IgD-negative memory B cell (primary cell): ENCODE results near the gene HUNK. TPM values are rescaled to one million over a fixed set of nuclear protein-coding genes. Genes with fewer than 3 reads are reported as not detected.

Source experiments
- H3K27ac Mint-ChIP-seq, 3 donors: one replicate each; pipeline ENCODE4 v1.8.0; 2020 to 2022; ENCODE audit warnings: mild to moderate bottlenecking in 3 of 3, mixed read lengths in 3 of 3, moderate library complexity in 1 of 3
- H3K27me3 Mint-ChIP-seq: one replicate; pipeline ENCODE4 v1.8.0; 2021; ENCODE audit warnings: mixed read lengths
- H3K36me3 Mint-ChIP-seq: one replicate; pipeline ENCODE4 v1.8.0; 2020; ENCODE audit warnings: mild to moderate bottlenecking, mixed read lengths
- H3K4me1 Mint-ChIP-seq, 3 donors: one replicate each; pipeline ENCODE4 v1.8.0; 2020 to 2022; ENCODE audit warnings: mixed read lengths in 3 of 3, mild to moderate bottlenecking in 1 of 3
- H3K4me3 Mint-ChIP-seq, 4 donors: one replicate each; pipeline ENCODE4 v1.8.0; 2020 to 2022; ENCODE audit warnings: mild to moderate bottlenecking in 4 of 4, mixed read lengths in 4 of 4, moderate library complexity in 3 of 4
- H3K9me3 Mint-ChIP-seq, 3 donors: one replicate each; pipeline ENCODE4 v1.8.0; 2020 to 2021; ENCODE audit warnings: mixed read lengths in 3 of 3, mild to moderate bottlenecking in 1 of 3
- polyA plus RNA-seq: library from polyadenylated mRNA; unstranded; fragments of 300-500 nt; fragmentation: Illumina TruSeq; gene quantifications from one replicate; pipeline ENCODE4 v1.2.3, GENCODE V29; 2021

The HUNK gene
- polyA plus RNA-seq, 1 donor from 2014 or later: not detected

DNA sequence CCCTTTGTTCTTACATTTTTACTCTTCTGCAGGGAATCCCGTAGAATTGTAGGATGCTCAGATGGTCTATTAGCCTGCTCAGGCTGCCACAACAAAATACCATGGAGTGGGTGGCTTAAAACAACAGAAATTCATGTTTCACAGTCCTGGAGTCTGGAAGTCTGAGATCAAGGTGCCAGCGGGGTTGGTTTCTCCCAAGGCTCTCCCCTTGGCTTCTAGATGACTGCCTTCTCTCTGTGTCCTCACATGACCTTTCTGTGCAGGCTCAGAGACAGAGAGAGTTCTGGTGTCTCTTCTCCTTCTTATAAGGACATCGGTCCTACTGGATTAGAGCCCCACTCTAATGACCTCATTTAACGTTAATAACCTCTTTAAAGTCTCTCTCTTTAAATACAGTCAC is 41.7 kb downstream of the HUNK start:
- Mint-ChIP-seq H3K4me1 (no peaks in the 10 kb centered on the region), H3K36me3 (no peaks in the 10 kb centered on the region), H3K27ac (no peak overlapping the region), H3K27me3 (peaks cover 8% of the 10 kb centered on the region), H3K9me3 (no peaks in the 10 kb centered on the region), H3K4me3 (no peak overlapping the region)

DNA sequence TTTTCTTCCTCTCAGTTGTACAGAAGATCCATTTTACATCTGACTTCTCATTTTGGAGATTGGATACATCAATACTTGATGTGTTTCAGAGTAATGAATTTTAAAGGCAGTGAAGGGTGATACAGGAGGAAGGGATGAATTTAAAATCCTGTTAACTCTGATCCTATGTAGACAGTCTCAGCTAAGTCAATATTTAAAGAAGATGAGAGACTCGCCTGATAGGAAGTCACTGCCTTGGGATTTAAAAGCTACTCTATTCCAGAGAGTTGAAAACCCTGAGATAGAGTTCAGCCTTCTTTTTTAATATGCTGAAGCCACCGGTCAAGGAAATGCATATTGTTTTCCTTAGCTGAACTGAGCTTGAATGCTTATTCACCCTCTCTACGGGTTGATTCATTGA is 42.7 kb downstream of the HUNK start:
- Mint-ChIP-seq H3K27me3 (peaks cover 6% of the 10 kb centered on the region), H3K36me3 (no peaks in the 10 kb centered on the region), H3K4me1 (no peaks in the 10 kb centered on the region), H3K4me3 (no peak overlapping the region), H3K27ac (no peak overlapping the region), H3K9me3 (no peaks in the 10 kb centered on the region)

DNA sequence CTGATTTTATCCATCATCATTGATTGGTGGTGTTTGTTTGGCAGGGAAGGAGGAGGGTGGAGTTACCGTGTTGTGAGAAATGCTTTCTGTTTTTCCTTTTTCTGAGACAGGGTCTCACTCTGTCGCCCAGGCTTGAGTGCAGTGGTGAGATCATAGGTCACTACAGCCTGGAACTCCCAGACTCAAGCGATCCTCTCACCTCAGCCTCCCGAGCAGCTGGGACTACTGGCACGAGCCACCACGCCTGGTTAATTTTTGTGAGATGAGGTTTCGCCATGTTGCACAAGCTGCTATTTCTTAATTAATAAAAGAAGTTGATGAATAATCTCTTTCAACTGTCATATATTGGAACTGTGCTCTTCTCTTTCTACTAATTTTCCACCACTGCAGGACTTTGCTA is 44.3 kb downstream of the HUNK start:
- Mint-ChIP-seq H3K36me3 (no peaks in the 10 kb centered on the region), H3K27me3 (no peaks in the 10 kb centered on the region), H3K4me1 (no peaks in the 10 kb centered on the region), H3K27ac (no peak overlapping the region), H3K9me3 (no peaks in the 10 kb centered on the region), H3K4me3 (no peak overlapping the region)

DNA sequence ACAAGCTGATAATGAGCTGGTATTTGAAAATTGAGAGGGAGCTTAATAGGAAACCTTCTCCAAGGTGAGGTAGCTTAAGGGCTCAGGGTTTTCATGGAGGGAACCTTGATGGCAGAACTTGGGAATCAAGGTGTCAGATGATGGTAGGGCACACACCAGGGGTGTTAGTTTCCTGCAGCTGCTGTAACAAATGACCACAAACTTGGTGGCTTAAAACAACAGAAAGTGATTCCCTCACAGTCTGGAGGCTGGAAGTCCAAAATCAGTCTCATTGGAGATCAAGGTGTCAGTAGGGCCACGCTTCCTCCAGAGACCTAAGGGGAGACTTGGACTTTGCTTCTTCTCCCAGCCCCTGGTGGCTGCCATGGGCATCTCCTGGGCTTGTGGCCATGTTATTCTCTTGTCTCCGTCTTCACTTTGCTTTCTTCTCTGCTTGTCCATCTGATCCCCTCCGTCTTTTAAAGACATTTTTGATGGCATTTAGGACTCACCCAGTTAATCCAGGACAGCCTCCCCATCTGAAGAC is 45.5 kb downstream of the HUNK start:
- peaks cover 2% of the 10 kb centered on the region for H3K36me3 Mint-ChIP-seq
- H3K9me3 Mint-ChIP-seq: peaks cover 0 to 2% (median 0%) of the 10 kb centered on the region in 3 donors
- H3K4me1 Mint-ChIP-seq: no peaks in the 10 kb centered on the region
- H3K4me3 Mint-ChIP-seq: no peak overlapping the region
- no peaks in the 10 kb centered on the region for H3K27me3 Mint-ChIP-seq
- no peak overlapping the region for H3K27ac Mint-ChIP-seq

- peaks cover 0 to 2% (median 0%) of the 10 kb centered on the region in 3 donors for H3K9me3 Mint-ChIP-seq
- peaks cover 2% of the 10 kb centered on the region for H3K36me3 Mint-ChIP-seq
- no peaks in the 10 kb centered on the region for H3K4me1 Mint-ChIP-seq
- H3K27me3 Mint-ChIP-seq: no peaks in the 10 kb centered on the region
- H3K27ac Mint-ChIP-seq: no peak overlapping the region
- no peak overlapping the region for H3K4me3 Mint-ChIP-seq
These were observed 47.5 kb downstream of the HUNK start for GRCh38 chr21:31920275-31920674.

DNA sequence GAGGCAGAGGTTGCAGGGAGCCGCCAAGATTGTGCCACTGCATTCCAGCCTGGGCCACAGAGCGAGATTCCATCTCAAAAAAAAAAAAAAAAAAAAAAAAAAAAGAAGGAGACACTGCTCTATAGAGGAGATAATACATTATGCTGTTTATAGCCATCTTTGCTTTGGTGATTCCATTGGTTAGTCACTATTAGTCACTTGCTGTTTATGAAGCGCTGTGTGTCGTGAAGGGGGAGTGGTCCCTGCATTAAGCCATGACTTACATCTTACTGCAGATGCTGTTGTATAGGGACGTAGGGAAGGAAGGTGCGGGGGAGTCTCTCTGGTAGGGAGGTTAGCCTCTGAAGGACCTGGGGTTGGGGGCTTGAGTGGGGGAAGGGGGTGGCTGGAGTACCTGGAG is 48.3 kb downstream of the HUNK start:
- Mint-ChIP-seq H3K4me1 (no peaks in the 10 kb centered on the region), H3K27me3 (no peaks in the 10 kb centered on the region), H3K27ac (no peak overlapping the region)

DNA sequence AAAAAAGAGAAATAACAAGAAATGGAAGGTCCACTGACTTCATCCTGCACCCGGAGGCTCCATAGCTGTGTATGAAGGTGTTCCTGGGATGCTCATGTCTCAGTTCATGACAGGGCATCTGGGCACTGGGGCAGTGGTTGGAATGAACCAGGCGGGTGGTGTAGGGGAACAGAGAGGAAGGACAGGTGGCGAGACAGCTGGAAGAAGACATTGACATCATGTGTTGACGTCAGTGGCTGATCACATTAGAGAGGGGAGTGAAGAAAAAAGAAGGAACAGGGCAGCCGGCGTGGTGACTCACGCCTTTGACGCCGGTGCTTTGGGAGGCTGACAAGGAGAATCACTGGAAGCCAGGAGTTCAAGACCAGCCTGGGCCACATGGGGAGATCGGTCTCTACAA is 50.1 kb downstream of the HUNK start:
- H3K36me3 Mint-ChIP-seq: peaks cover 2% of the 10 kb centered on the region
- peaks cover 0 to 5% (median 4%) of the 10 kb centered on the region in 3 donors for H3K9me3 Mint-ChIP-seq
- no peak overlapping the region for H3K27ac Mint-ChIP-seq
- no peak overlapping the region for H3K4me3 Mint-ChIP-seq
- no peaks in the 10 kb centered on the region for H3K27me3 Mint-ChIP-seq
- no peaks in the 10 kb centered on the region for H3K4me1 Mint-ChIP-seq

More for the DNA sequence above, 48.3 kb downstream of the HUNK start:
- Mint-ChIP-seq H3K36me3 (peaks cover 2% of the 10 kb centered on the region), H3K9me3 (peaks cover 0 to 2% (median 0%) of the 10 kb centered on the region in 3 donors), H3K4me3 (no peak overlapping the region)

DNA sequence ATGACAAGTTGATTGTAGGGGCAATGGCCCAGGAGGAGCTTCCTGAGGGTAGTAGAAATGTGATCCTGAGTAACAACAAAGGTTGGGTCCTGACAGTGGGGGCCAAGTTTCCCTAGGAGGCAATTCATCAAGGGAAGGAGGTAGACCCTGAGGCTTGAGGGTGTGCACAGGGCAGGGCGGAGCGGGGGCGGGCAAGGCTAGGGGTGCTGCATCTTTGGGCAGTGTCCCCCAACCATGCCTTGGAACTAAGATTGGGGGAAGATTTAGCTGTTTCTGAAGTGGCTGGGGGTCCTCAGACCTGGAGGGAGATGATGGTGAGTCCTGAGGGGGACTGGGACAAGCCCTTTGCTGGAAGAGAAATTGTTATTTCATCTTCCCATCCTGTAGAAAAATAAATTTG is 50.9 kb downstream of the HUNK start:
- peaks cover 2% of the 10 kb centered on the region for H3K36me3 Mint-ChIP-seq
- no peak overlapping the region for H3K4me3 Mint-ChIP-seq
- H3K27ac Mint-ChIP-seq: no peak overlapping the region
- no peaks in the 10 kb centered on the region for H3K4me1 Mint-ChIP-seq
- peaks cover 0 to 5% (median 4%) of the 10 kb centered on the region in 3 donors for H3K9me3 Mint-ChIP-seq
- no peaks in the 10 kb centered on the region for H3K27me3 Mint-ChIP-seq

DNA sequence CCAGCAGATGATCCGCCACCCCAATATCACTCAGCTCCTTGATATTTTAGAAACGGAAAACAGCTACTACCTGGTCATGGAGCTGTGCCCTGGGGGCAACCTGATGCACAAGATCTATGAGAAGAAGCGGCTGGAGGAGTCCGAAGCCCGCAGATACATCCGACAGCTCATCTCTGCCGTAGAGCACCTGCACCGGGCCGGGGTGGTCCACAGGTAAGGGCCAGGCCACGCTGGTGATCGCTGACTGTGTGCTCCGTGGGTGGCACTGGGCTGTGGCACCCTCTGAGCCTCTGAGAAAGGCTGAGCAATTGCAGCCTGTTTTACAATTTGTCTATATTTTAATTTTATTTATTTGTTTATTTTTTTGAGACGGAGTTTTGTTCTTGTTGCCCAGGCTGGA is 51.7 kb downstream of the HUNK start:
- Mint-ChIP-seq H3K4me3 (no peak overlapping the region), H3K27ac (no peak overlapping the region), H3K36me3 (peaks cover 2% of the 10 kb centered on the region)

GRCh38 chr21:31926498-31926897 is 53.7 kb downstream of the HUNK start:
- H3K27me3 Mint-ChIP-seq: no peaks in the 10 kb centered on the region

More for the DNA sequence above, 51.7 kb downstream of the HUNK start:
- Mint-ChIP-seq H3K9me3 (peaks cover 0 to 5% (median 4%) of the 10 kb centered on the region in 3 donors), H3K4me1 (no peaks in the 10 kb centered on the region), H3K27me3 (no peaks in the 10 kb centered on the region)

GRCh38 chr21:31927689-31928353 is 55.0 kb downstream of the HUNK start:
- Mint-ChIP-seq H3K36me3 (peaks cover 2% of the 10 kb centered on the region), H3K4me1 (no peaks in the 10 kb centered on the region), H3K27ac (no peak overlapping the region), H3K4me3 (no peak overlapping the region), H3K27me3 (peaks cover 8% of the 10 kb centered on the region), H3K9me3 (peaks cover 0 to 6% (median 4%) of the 10 kb centered on the region in 3 donors)

More at GRCh38 chr21:31926498-31926897, 53.7 kb downstream of the HUNK start:
- peaks cover 0 to 5% (median 4%) of the 10 kb centered on the region in 3 donors for H3K9me3 Mint-ChIP-seq
- H3K4me3 Mint-ChIP-seq: no peak overlapping the region
- H3K36me3 Mint-ChIP-seq: peaks cover 2% of the 10 kb centered on the region
- H3K4me1 Mint-ChIP-seq: no peaks in the 10 kb centered on the region
- H3K27ac Mint-ChIP-seq: no peak overlapping the region

GRCh38 chr21:31928656-31929055 is 55.8 kb downstream of the HUNK start:
- no peaks in the 10 kb centered on the region for H3K4me1 Mint-ChIP-seq
- peaks cover 0 to 6% (median 4%) of the 10 kb centered on the region in 3 donors for H3K9me3 Mint-ChIP-seq
- peaks cover 8% of the 10 kb centered on the region for H3K27me3 Mint-ChIP-seq
- no peaks in the 10 kb centered on the region for H3K36me3 Mint-ChIP-seq
- no peak overlapping the region for H3K27ac Mint-ChIP-seq
- H3K4me3 Mint-ChIP-seq: no peak overlapping the region

DNA sequence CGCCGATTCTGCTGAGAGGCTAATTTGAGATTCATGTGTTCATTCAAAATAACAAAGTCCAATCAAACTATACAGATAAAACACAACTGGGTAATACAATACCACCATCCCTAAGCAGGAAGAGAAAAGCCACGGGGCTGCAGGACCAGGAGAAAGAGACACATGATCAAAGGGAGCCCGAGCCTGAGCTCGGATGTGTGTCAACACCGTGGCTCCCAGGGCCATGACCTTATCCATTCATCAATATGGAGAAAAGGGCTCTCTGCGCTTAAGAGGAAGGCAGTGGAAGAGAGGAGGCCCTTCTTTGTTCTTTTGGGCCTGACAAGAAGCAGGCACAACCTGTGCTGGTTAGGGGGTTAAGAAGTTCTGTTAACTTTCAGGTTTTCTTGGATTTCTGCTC is 56.7 kb downstream of the HUNK start:
- peaks cover 11% of the 10 kb centered on the region for H3K27me3 Mint-ChIP-seq
- peaks cover 0 to 6% (median 4%) of the 10 kb centered on the region in 3 donors for H3K9me3 Mint-ChIP-seq
- H3K4me3 Mint-ChIP-seq: no peak overlapping the region
- H3K36me3 Mint-ChIP-seq: no peaks in the 10 kb centered on the region
- H3K4me1 Mint-ChIP-seq: no peaks in the 10 kb centered on the region
- no peak overlapping the region for H3K27ac Mint-ChIP-seq

DNA sequence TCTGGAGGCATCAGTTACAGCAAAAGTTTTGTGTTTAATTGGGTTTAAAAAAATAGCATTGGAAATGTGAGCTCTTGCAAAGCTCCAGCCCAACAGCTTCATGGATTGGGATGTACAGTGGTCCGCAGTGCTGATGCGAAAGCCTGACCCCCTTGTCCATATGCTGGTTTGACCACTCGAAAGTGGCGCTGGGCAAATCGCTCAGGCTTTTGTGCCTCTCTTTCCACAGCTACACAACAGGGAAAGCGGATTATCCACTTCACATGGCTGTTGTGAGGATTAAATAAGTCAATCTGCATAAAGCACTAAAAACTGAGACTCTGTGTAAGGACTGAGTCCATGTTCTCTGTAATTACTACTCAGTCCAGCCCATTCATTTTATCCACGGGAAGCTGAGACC is 57.2 kb downstream of the HUNK start:
- H3K4me3 Mint-ChIP-seq: no peak overlapping the region
- H3K36me3 Mint-ChIP-seq: no peaks in the 10 kb centered on the region
- no peak overlapping the region for H3K27ac Mint-ChIP-seq
- H3K9me3 Mint-ChIP-seq: peaks cover 0 to 6% (median 4%) of the 10 kb centered on the region in 3 donors
- H3K27me3 Mint-ChIP-seq: peaks cover 11% of the 10 kb centered on the region
- no peaks in the 10 kb centered on the region for H3K4me1 Mint-ChIP-seq

DNA sequence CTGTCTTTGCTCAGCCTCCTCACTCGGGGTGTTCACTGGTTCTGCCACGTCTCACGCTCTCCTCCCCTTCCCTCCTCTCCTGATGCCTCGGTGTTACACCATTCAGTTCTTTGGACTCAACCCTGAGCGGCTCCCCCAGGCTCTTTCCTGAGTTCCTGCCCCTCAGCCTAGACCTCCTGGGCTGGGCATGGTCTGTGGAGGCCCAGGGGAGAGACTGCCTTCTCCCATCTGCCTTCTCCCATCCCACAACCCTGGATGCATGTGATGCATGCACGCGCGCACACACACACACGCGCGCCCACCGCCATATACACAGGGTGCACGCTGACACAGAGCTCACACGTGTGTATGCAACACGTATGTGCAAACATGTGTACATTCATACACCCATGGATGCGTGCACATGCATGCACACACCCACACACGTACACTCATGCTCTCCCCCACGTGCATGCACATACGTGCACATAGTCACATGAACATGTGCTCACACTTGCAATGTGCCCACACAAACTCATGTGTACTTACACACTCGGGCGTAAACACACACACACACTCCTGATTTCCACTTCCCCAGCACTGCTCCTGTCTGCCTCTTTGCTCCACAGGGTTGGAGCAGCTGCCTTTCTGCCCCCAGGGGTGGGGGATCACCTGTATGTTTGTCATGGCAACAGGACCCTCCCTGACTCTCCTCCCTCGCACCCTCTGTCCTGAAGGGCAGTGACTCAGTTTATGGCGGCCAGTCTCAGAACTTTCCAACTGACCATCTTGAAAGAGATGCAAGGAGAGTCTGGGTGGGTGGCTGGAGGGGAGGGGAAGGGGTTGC is 59.0 kb downstream of the HUNK start:
- H3K27ac Mint-ChIP-seq: no peak overlapping the region
- peaks cover 0 to 2% (median 0%) of the 10 kb centered on the region in 3 donors for H3K9me3 Mint-ChIP-seq
- peaks cover 11% of the 10 kb centered on the region for H3K27me3 Mint-ChIP-seq
- H3K4me1 Mint-ChIP-seq: no peaks in the 10 kb centered on the region
- H3K36me3 Mint-ChIP-seq: no peaks in the 10 kb centered on the region
- H3K4me3 Mint-ChIP-seq: no peak overlapping the region
